NT2/D1 (cell line): ENCODE measurements around the gene THAP2.

Experiments used
- SUZ12 ChIP-seq: IDR thresholded peaks from 2 replicates; pipeline ENCODE4 v1.6.1; 2011; ENCODE audit not compliant: insufficient read length, insufficient read depth; ENCODE audit errors: extremely low read depth
- ZNF274 ChIP-seq: IDR thresholded peaks from 2 replicates; pipeline ENCODE4 v1.6.1; 2011; ENCODE audit warnings: mild to moderate bottlenecking, low read depth, low read length

DNA sequence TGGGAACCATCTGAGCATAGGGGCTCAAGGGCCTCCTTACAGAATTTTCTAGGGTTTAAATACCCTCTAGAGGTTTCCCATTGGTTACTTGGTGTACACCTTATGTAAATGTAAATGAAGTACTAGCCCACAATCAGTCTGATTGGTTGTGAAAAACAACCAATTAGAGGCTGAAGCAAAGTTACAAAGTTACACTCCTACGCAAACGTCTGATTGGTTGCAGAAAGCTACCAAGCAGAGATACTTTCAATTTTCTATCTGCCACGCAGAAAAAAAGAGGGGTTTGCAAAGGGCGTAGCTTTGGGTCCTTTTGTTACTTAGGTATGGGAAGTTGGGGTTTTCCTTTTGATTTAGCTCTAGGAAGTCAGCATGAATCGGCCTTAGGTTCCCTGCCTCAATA is 20.0 kb downstream of the THAP2 start:
- TF ChIP-seq ZNF274 (no peak), SUZ12 (no peak)
